Measurements from ENCODE around the gene POGK.
"Not testable (repeated sequence)": the region's sequence is repeated elsewhere in the genome, so short reads cannot be mapped to it uniquely, and the experiment has no call there.

Gene POGK

GRCh38 chr1:166838766-166839599, at the start of gene POGK:
POGK (plus strand) TSS chr1:166839475; CDS start chr1:166840957, 1,482 bp downstream.
- DNase-seq: peak; percentile 76

GRCh38 chr1:166796620-166797236, 42.5 kb upstream of the POGK start:
- DNase-seq: no peak

GRCh38 chr1:166808952-166809351, 30.3 kb upstream of the POGK start:
- no peak for DNase-seq

- no peak for DNase-seq
Observed at GRCh38 chr1:166811691-166812090, 27.6 kb upstream of the POGK start.

- no peak for DNase-seq
Observed at GRCh38 chr1:166813508-166814223, 25.6 kb upstream of the POGK start.

- no peak for DNase-seq
Observed at GRCh38 chr1:166814611-166815010, 24.7 kb upstream of the POGK start.

- DNase-seq: no peak
Observed at GRCh38 chr1:166819974-166820373, 19.3 kb upstream of the POGK start.

GRCh38 chr1:166822385-166822784, 16.9 kb upstream of the POGK start:
- no peak for DNase-seq

GRCh38 chr1:166827426-166827825, 11.8 kb upstream of the POGK start:
- DNase-seq: no peak

- DNase-seq: not testable (repeated sequence)
Observed at GRCh38 chr1:166829762-166830161, 9.5 kb upstream of the POGK start.

- no peak for DNase-seq
Observed at GRCh38 chr1:166836733-166837132, 2.5 kb upstream of the POGK start.

- peak; percentile 12 for DNase-seq
Observed at GRCh38 chr1:166839600-166840308, 479 bp downstream of the POGK start.

GRCh38 chr1:166840309-166841274, 1.3 kb downstream of the POGK start:
- peak; percentile 43 for DNase-seq

GRCh38 chr1:166843322-166843721, 4.0 kb downstream of the POGK start:
- DNase-seq: no peak

GRCh38 chr1:166843769-166844596, 4.7 kb downstream of the POGK start:
- DNase-seq: no peak

GRCh38 chr1:166844791-166845190, 5.5 kb downstream of the POGK start:
- no peak for DNase-seq

GRCh38 chr1:166848193-166848592, 8.9 kb downstream of the POGK start:
- no peak for DNase-seq

GRCh38 chr1:166849135-166849534, 9.9 kb downstream of the POGK start:
- no peak for DNase-seq

- DNase-seq: no peak
Observed at GRCh38 chr1:166852918-166853317, 13.6 kb downstream of the POGK start.

GRCh38 chr1:166855558-166855957, 16.3 kb downstream of the POGK start:
- no peak for DNase-seq

GRCh38 chr1:166857995-166858394, 18.7 kb downstream of the POGK start:
- no peak for DNase-seq
